Kidney glomerular epithelial cell (primary cell): ENCODE measurements around the gene MELK.

Source experiments
- DNase-seq: peaks from one replicate; lab custom pipeline; 2025; lab: John Stamatoyannopoulos, UW

MELK gene

DNA sequence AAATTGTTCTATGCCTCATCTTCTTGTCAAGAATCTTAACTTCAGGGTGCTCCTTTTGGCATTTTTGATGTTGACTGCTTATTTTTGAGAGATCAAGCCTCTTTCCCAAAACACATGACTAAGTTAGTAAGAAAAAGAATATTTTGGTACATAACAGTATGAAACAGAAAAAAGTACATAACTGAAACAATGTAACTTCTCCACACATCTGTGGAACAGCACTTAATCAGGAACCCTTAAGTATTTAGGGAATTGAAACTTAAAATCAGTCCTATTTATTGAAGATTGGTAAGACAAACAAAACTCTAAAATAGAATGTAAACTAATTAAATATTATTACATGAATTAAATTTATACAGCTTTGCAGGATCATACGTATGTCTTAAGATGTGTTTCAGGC, 103.4 kb downstream of the MELK start:
- no peak for DNase-seq

DNA sequence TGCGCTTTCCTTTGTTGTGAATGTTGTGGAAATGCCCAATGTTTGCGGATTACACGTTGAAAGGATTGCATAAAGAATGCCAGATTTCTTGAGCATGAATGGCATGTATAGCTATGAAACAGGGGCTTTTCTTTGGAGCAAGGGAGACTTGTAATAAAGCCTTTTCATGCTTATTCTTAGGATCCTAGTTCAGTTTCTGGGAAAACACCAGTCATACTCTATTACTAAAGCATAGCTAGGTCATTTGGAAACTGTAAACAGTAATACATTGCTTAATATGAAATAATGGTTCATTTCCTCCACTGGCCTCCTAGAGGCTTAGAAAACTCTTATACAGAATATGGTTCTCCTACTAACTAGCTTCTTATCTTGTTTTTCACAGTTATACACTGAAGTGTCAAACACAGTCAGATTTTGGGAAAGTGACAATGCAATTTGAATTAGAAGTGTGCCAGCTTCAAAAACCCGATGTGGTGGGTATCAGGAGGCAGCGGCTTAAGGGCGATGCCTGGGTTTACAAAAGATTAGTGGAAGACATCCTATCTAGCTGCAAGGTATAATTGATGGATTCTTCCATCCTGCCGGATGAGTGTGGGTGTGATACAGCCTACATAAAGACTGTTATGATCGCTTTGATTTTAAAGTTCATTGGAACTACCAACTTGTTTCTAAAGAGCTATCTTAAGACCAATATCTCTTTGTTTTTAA, 104.2 kb downstream of the MELK start:
- no peak for DNase-seq

DNA sequence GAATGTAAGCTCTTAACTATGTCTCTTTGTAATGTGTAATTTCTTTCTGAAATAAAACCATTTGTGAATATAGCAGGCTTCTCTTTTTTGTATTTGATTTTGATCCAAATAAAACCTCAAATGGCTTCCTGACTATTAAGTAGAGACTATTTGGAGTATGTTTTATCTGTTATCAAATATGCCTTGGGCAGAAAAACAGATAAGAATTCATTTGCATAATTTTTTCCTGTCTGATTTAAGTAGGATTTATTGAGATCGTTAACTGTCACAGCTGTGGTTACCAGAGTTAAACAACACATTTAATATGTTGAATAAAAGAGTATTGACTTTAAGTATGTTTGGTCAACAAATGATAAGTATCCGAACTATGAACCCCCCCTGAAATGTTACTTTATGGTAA, 104.9 kb downstream of the MELK start:
- DNase-seq, result no peak

DNA sequence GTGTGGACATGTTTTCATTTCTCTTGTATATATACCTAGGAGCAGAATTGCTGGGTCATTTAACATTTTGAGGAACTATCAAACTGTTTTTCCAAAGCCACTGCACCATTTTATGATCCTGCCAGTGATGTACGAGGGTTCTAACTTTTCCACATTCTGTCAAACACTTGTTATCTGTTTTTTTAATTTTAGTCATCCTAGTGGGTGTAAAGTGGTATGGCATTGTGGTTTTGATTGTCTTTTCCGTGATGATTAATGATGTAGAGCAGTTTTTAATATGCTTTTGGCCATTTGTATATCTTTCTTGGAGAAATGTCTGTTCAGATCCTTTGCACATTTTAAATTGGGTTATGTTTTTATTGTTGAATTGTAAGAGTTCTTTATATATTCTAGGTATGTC, 107.0 kb downstream of the MELK start:
- DNase-seq, result no peak

DNA sequence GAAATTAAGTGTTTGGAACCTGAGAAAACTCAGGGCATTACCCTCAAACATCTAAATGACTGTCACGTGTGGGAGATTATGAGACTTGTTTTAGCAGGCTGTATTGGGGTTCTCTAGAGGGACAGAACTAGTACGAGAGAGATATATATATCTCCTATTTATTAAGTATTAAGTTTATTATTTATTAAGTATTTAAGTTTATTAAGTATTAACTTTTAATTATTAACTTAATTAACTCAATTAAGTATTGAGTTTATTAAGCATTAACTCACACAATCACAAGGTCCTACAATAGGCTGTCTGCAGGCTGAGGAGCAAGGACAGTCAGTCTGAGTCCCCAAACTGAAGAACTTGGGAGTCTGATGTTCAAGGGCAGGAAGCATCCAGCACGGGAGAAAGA, 113.8 kb downstream of the MELK start:
- DNase-seq, result no peak

DNA sequence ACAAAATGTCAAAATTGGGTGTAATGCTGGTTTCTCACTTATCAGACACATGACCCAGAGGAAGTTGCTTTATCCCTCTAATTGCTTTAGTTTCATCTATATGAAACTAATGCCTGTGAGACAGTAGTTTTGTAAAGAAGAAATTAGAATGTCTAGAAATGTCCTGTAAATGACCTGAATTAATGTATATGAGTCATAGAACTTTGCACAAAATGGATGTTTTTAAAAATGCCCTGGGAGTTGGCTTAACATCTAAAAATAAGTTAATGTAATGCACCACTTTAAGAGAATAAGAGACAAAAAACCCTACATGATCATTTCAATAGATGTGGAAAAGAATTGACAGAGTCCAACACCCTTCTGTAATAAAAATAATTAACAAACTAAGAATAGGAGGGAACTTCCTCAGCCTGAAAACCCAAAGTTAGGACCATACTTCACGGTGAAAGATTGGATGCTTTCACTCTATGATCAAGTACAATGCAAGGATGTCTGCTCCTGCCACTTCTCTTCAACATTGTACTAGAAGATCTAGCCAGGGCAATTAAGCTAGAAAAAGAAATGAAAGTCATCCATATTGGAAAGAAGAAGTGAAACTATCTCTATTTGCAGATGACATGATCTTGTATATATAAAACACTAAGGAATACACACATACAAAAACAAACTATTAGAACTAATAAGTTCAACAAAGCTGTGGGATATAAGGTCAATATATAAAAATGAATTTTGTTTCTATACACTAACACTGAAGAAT, 117.9 kb downstream of the MELK start:
- DNase-seq, result no peak

DNA sequence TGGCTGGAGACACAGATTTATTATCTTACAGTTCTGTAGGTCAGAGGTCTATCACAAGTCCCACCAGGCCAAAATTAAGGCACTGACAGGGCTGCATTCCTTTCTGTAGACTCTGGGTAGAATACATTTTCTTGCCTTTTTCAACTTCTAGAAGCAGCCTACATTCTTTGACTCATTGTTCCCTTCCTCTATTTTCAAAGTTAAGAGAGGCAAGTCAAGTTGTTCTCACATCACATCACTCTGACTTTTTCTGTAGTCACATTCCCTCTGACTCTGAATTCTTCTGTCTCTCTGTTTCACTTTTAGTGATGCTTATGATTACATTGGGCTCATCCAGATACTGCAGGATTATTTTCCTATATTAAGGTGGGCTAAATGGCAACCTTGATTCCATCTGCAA, 119.0 kb downstream of the MELK start:
- DNase-seq, result no peak

DNA sequence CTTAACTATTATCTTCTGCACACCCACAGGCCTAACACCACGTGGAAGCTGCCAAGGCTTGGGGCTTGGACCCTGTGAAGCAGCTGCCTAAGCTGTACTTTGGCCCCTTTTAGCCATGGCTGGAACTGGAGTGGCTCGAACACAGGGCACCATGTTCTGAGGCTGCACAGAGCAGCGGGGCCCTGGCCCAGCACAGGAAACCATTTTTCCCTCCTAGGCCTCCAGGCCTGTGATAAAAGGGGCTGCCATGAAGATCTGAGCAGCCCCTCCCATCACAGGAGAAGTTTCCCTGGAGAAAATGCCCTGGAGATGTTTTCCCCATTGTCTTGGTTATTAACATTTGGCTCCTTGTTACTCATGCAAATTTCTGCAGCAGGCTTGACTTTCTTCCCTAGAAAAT, 126.3 kb downstream of the MELK start:
- DNase-seq, result no peak

DNA sequence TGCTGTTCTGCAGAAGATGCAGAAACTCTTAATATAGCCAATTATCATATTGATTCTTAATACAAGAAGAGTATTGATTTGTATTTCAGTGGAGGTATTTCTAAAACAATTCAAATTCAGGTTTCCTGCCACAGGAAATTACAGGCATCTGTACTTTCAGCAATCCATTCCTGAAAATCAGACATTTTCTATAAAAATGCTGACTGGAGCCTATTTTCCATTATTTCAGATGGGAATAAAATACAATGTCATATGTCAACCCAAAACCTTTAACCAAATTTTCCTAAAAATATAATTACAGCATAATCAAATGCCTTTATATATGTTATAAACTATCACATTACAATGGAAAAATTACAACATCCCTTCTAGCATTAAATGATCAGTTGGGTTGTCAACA, 131.5 kb downstream of the MELK start:
- DNase-seq, result no peak

DNA sequence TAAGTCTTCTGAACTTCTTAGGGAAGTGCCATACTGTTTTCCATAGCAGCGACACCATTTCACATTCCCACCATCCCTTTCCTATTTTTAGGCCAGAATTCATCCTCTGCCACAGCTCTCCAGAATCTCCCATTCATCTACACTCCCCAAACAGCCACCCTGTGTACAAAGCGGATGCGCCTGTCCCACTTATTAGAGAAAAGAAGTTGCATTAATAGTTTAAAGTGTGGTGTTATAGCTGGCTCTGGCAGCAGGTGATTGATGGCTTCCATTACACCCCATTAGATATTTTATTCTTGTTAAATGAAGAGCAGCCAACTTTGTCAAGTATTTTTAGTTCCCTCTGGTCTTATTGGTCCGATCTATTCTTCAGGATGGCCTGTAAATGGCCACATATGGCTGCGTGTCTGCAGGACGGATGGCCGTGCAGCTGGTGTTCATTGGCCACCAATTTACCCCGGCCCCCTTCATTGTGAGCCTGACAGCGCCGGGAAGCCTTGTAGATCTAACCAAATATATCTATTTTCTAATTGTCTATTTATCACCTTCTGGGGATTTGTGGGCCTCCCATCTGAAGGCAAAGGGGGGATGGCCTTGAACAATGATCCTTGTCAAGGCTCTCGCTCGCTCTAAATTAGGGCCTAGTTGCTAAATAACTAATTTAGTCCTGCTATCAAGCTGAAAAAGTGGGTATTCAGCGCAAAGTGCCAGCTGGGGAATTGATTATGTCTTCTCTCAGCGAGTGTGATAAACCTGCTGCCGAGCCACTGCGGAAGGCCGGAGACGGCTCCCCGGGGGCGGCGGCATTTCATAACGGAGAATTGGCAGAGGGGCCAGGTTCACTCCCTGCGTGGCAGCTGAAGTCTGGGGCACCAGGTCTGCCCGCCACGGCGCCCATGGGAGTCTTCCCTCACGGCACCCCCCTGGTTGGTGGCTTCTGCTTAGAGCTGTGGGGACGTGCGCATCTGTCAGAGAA, 141.1 kb downstream of the MELK start:
- DNase-seq, result no peak

DNA sequence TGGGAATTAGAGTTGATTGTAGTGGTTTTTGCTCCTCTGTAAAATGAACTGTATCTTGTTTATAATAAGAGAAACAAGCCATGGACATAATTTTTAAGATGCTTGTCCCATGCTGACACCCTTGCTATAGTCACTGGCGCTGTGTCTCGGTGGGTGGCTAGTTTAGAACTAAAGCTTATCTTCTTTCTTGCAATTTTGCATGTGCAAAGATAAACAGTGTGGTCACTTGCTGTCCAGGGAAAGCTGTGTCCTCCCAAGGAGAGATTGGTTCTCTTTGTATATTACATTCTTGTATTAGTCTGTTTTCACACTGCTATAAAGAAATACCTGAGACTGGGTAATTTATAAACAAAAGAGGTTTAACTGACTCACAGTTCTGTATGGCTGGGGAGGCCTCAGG, 143.8 kb downstream of the MELK start:
- DNase-seq, result no peak

DNA sequence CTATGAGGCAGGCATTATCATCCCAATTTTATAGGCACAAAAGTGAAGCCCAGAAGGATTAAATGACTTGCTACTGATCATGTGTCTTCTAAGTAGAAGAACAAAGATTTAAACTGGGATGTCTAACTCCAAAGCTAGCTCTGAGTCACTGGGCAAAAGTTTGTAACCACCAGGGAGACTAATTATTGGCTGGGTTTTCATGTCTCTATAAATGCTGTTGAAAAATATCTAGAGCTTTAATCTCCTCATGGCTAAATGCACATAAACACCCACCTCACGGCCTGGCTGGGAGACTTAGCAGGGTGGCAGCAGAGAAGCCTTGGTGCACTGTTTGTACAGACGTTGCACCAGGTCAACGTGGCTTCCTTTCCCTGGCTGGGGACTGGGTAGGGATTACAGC, 144.6 kb downstream of the MELK start:
- no peak for DNase-seq

DNA sequence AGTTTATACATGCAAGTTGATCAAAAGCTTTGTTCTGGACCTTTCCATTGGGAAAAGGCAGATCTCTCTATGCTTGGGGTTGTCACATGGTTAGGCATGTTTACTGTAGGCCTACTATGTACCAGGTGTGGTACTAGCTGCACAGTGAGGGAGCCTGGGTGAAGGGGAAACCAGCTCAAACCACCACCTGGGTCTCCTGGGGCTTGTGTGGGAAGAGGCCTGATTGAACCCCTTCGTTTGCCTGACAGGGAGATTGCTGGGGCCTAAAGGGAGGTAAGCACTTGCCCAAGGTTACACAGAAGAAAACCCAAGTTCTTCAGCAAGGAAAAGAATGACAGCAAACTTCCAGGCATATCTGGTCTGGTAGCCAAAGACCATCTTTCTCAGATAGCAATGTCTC, 145.9 kb downstream of the MELK start:
- DNase-seq, result no peak

DNA sequence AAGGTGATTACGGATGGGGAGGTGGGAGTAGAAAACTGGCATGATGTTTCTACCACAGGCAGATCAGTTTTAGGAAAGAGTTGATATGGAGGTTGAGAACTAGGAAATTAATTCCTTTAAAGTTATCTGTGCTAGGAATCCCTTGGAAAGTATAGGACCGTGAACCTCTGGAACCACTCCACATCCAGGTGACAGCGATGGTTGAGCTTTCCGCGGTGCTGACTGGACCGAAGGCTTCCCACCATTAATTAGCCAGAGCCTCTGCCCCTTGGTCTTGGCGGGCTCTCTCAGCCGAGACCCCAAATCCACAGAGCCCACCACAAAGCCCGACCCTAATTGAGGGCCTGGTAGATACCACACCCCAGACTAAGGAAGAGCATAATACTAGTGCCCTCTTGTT, 147.3 kb downstream of the MELK start:
- no peak for DNase-seq

DNA sequence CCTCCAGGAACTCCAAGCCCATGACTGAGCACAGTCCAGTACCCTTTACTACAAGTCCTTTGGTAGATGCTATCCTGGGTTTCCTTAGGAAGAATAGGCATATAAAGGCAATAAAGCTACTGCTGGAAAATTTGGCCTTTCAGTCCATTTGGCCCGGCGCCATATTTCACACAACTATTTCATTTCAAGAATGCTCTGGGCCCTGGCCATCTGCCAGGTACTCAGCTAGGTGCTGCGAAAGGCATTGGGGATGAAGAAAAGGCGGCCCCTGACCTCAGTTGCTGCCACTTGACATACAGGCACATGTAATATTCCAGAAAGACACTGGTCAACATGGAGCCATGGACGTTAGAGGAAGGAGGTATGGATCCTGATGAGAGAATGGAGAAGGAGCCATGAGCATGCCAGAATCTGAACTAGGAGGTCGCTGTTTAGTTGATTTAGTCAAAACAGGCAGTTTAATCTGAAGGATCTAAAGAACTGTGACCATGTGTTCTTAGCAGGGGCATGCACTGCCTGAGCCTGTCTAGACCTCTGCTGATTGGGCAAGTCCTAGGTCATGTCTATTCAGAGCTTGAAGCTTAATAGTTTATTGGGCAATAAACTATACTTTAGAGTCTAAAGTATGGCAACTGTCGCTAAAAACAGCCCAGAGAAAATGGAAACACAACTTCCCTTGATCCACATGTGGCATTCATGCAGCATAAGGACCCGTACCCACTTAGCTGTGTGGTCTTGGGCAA, 149.3 kb downstream of the MELK start:
- no peak for DNase-seq

DNA sequence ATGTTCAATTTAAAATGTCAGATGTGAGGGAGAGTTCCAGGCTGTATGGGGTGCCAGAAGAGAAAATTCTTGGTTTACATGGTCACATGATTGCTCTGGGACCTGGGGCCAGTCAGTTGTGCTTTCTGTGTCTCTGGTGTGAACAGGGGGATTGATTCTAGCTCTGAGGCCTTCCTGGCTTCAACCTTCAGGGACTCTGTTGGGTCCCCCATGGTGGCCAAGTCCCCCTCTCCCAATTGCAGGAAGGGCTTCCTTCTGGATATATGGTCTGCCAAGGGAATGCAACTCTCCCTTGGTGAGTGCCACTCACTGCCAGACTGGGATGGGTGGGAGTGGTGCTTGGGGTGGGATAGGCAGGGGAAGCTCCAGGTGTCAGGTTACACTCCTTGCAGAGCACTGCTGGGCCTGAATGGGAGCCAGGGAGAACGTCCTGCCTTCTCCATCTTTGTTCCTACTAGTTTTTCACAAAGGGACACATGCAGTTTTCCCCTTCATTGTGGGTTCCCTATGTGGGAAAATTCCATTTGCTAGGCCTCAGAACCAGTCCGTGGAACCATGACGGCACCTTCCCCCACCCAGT, 153.2 kb downstream of the MELK start:
- DNase-seq, result no peak
